Mammary epithelial cell (primary cell): ENCODE data around the gene ANGPTL4.

Source experiments
- EZH2 ChIP-seq: IDR thresholded peaks from 2 replicates; pipeline ENCODE4 v1.6.1; 2012; ENCODE audit warnings: low read length, inconsistent platforms, borderline replicate concordance
- TF ChIP-seq, protein P1 (sequence below), 2 donors: IDR thresholded peaks in 1 of 2; conservative IDR thresholded peaks in 1 of 2; 2 replicates each; pipeline ENCODE4 v1.5.1; 2011 to 2012; ENCODE audit warnings: inconsistent platforms in 2 of 2, low read length in 2 of 2, mild to moderate bottlenecking in 2 of 2, control low read depth in 1 of 2, low read depth in 1 of 2; ENCODE audit not compliant: insufficient read depth in 1 of 2; ENCODE audit errors: extremely low read depth in 1 of 2

- TF ChIP-seq, protein P1, sequence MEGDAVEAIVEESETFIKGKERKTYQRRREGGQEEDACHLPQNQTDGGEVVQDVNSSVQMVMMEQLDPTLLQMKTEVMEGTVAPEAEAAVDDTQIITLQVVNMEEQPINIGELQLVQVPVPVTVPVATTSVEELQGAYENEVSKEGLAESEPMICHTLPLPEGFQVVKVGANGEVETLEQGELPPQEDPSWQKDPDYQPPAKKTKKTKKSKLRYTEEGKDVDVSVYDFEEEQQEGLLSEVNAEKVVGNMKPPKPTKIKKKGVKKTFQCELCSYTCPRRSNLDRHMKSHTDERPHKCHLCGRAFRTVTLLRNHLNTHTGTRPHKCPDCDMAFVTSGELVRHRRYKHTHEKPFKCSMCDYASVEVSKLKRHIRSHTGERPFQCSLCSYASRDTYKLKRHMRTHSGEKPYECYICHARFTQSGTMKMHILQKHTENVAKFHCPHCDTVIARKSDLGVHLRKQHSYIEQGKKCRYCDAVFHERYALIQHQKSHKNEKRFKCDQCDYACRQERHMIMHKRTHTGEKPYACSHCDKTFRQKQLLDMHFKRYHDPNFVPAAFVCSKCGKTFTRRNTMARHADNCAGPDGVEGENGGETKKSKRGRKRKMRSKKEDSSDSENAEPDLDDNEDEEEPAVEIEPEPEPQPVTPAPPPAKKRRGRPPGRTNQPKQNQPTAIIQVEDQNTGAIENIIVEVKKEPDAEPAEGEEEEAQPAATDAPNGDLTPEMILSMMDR (conservative IDR thresholded peaks at IDR 0.05 in 1 of 2, IDR thresholded peaks at IDR 0.05 in 1 of 2; ENCODE audit: extremely low read depth in 1 of 2, insufficient read depth in 1 of 2, low read depth in 1 of 2, low read length in 2 of 2): no peak
- TF ChIP-seq EZH2: no peak
These were observed 6.4 kb downstream of the ANGPTL4 start for GRCh38 chr19:8370176-8371010.
